HCEC 1CT (cell line): ENCODE data around the gene KCNMA1.

Experiments used
- DNase-seq: peaks from one replicate; pipeline ENCODE4 v3.0.0-alpha.2; 2017

Gene KCNMA1

GRCh38 chr10:77287647-77288120 lies 349.9 kb downstream of the KCNMA1 start:
- no peak for DNase-seq

- DNase-seq, result no peak
Measured at GRCh38 chr10:77286531-77287508, 350.8 kb downstream of the KCNMA1 start.

GRCh38 chr10:77285529-77286182 lies 352.0 kb downstream of the KCNMA1 start:
- no peak for DNase-seq

GRCh38 chr10:77284797-77285196 lies 352.8 kb downstream of the KCNMA1 start:
- DNase-seq, result no peak

GRCh38 chr10:77283326-77283725 lies 354.3 kb downstream of the KCNMA1 start:
- DNase-seq, result no peak

- DNase-seq, result no peak
Measured at GRCh38 chr10:77282163-77282562, 355.4 kb downstream of the KCNMA1 start.

GRCh38 chr10:77281719-77282118 lies 355.9 kb downstream of the KCNMA1 start:
- DNase-seq, result no peak

GRCh38 chr10:77279207-77279606 lies 358.4 kb downstream of the KCNMA1 start:
- no peak for DNase-seq

GRCh38 chr10:77274046-77274795 lies 363.4 kb downstream of the KCNMA1 start:
- peak; percentile 73 for DNase-seq

GRCh38 chr10:77269163-77269562 lies 368.4 kb downstream of the KCNMA1 start:
- no peak for DNase-seq

- no peak for DNase-seq
Measured at GRCh38 chr10:77268721-77269120, 368.9 kb downstream of the KCNMA1 start.

GRCh38 chr10:77267703-77268675 lies 369.6 kb downstream of the KCNMA1 start:
- DNase-seq, result no peak

- DNase-seq, result no peak
Measured at GRCh38 chr10:77266242-77266641, 371.4 kb downstream of the KCNMA1 start.

GRCh38 chr10:77264527-77264926 lies 373.1 kb downstream of the KCNMA1 start:
- no peak for DNase-seq

- DNase-seq, result no peak
Measured at GRCh38 chr10:77264107-77264506, 373.5 kb downstream of the KCNMA1 start.

GRCh38 chr10:77263700-77264099 lies 373.9 kb downstream of the KCNMA1 start:
- no peak for DNase-seq

GRCh38 chr10:77261146-77261545 lies 376.5 kb downstream of the KCNMA1 start:
- no peak for DNase-seq

- DNase-seq, result no peak
Measured at GRCh38 chr10:77259171-77259874, 378.3 kb downstream of the KCNMA1 start.

- no peak for DNase-seq
Measured at GRCh38 chr10:77256346-77256745, 381.3 kb downstream of the KCNMA1 start.

- DNase-seq, result no peak
Measured at GRCh38 chr10:77253556-77254064, 384.0 kb downstream of the KCNMA1 start.

GRCh38 chr10:77253147-77253545 lies 384.5 kb downstream of the KCNMA1 start:
- no peak for DNase-seq
